ENCODE results near the gene AKR1B15.
"Not testable (repeated sequence)": the region's sequence is repeated elsewhere in the genome, so short reads cannot be mapped to it uniquely, and the experiment has no call there.

GRCh38 chr7:134536558-134536957 is 12.4 kb upstream of the AKR1B15 start:
- not testable (repeated sequence) for TF ChIP-seq CTCF, POLR2A (IDR thresholded peaks at IDR 0.05)

All from lower leg skin (tissue), 3 donors.